ENCODE measurements around the gene B4GALT5.

The B4GALT5 gene

DNA sequence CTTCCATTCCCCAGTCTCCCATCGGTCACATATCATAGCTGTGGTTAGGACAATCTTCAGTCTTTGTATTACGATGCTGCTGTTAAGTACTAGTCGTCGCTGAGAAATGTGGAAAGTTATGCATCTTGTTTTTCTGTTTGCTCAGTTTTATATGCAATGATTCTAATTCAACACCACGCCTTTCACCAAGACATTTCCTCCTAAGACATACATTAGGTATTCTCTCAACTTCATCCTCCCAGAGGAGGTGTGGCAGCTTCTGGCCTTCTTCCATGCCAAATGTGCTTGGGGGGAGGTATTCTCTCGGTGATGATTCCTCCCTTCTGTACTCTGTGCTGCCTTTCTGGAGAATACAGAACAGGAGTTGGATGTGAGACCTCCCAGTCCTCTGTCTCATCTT lies 66.1 kb downstream of the B4GALT5 start:
- Histone ChIP-seq H3K9ac (ENCODE audit: low read length) (no peak overlapping the region), H3K36me3 (replicated peaks; ENCODE audit: low read depth, low read length) (peaks cover 72% of the 10 kb centered on the region), H3K4me1 (ENCODE audit: low read length) (peaks cover 23% of the 10 kb centered on the region), H2AFZ (ENCODE audit: low read depth, low read length) (no peak overlapping the region), H3K4me3 (ENCODE audit: low read length) (no peak overlapping the region), H3K79me2 (ENCODE audit: low read length) (peaks cover 55% of the 10 kb centered on the region), H3K4me2 (ENCODE audit: low read length) (no peak overlapping the region), H3K9me3 (ENCODE audit: insufficient read depth, low read length) (no peaks in the 10 kb centered on the region), H3K27ac (ENCODE audit: low read length) (no peak overlapping the region), H3K27me3 (ENCODE audit: low read depth, low read length) (no peaks in the 10 kb centered on the region), H4K20me1 (ENCODE audit: insufficient read depth, low read length) (peaks cover 54% of the 10 kb centered on the region)
- TF ChIP-seq, protein P1, sequence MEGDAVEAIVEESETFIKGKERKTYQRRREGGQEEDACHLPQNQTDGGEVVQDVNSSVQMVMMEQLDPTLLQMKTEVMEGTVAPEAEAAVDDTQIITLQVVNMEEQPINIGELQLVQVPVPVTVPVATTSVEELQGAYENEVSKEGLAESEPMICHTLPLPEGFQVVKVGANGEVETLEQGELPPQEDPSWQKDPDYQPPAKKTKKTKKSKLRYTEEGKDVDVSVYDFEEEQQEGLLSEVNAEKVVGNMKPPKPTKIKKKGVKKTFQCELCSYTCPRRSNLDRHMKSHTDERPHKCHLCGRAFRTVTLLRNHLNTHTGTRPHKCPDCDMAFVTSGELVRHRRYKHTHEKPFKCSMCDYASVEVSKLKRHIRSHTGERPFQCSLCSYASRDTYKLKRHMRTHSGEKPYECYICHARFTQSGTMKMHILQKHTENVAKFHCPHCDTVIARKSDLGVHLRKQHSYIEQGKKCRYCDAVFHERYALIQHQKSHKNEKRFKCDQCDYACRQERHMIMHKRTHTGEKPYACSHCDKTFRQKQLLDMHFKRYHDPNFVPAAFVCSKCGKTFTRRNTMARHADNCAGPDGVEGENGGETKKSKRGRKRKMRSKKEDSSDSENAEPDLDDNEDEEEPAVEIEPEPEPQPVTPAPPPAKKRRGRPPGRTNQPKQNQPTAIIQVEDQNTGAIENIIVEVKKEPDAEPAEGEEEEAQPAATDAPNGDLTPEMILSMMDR (IDR thresholded peaks at IDR 0.05; ENCODE audit: low read depth, low read length) = no peak
- no peak for TF ChIP-seq EZH2phosphoT487 (IDR thresholded peaks at IDR 0.05; ENCODE audit: low read depth)

DNA sequence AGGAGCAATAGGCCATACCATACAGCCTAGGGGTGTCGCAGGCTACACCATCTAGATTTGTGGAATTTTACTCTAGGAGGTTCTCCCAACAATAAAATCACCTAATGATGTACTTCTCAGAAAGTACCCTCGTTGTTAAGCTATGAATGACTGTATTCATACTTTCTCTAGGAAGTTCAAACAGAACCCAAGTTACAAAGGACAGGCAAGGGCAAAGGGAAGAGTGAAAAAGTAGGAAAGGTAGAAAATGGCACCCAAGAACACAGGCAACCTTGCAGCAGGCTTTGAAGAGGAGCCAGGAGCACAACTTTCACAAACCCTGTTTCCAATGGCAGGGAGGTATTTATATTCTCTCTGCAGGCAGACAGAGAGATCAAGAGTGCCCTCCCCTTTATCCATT lies 67.2 kb downstream of the B4GALT5 start:
- H3K9ac ChIP-seq (ENCODE audit: low read length) = no peak overlapping the region
- H3K4me3 ChIP-seq (ENCODE audit: low read length) = no peak overlapping the region
- H3K27me3 ChIP-seq (ENCODE audit: low read depth, low read length) = no peaks in the 10 kb centered on the region
- no peak overlapping the region for H3K4me2 ChIP-seq (ENCODE audit: low read length)
- H2AFZ ChIP-seq (ENCODE audit: low read depth, low read length) = no peak overlapping the region
- no peak overlapping the region for H3K27ac ChIP-seq (ENCODE audit: low read length)
- no peaks in the 10 kb centered on the region for H3K9me3 ChIP-seq (ENCODE audit: insufficient read depth, low read length)
- H3K36me3 ChIP-seq (replicated peaks; ENCODE audit: low read depth, low read length) = peaks cover 75% of the 10 kb centered on the region
- peaks cover 52% of the 10 kb centered on the region for H4K20me1 ChIP-seq (ENCODE audit: insufficient read depth, low read length)
- peaks cover 49% of the 10 kb centered on the region for H3K79me2 ChIP-seq (ENCODE audit: low read length)
- H3K4me1 ChIP-seq (ENCODE audit: low read length) = peaks cover 23% of the 10 kb centered on the region
- TF ChIP-seq, protein P1 (IDR thresholded peaks at IDR 0.05; ENCODE audit: low read depth, low read length) = no peak
- no peak for TF ChIP-seq EZH2phosphoT487 (IDR thresholded peaks at IDR 0.05; ENCODE audit: low read depth)

DNA sequence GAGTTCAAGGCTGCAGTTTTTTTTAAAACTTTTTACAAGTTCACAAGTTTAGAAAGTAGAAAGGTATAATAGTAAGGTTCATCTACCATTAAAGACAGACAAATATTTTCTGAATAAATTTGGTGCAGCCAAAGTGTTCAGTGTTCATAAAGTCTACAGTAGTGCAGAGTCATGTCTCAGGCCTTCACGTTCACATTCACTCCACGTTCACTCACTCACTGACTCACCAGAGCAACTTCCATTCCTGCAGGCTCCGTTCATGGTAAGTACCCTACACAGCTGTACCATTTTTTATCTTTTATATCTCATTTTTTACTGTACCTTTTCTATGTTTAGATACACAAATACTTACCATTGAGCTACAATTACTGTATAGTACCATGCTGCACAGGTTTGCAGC lies 67.6 kb downstream of the B4GALT5 start:
- H3K36me3 ChIP-seq (replicated peaks; ENCODE audit: low read depth, low read length) = peaks cover 79% of the 10 kb centered on the region
- no peak overlapping the region for H3K9ac ChIP-seq (ENCODE audit: low read length)
- no peak overlapping the region for H2AFZ ChIP-seq (ENCODE audit: low read depth, low read length)
- H3K4me2 ChIP-seq (ENCODE audit: low read length) = no peak overlapping the region
- H4K20me1 ChIP-seq (ENCODE audit: insufficient read depth, low read length) = peaks cover 52% of the 10 kb centered on the region
- peaks cover 23% of the 10 kb centered on the region for H3K4me1 ChIP-seq (ENCODE audit: low read length)
- peaks cover 47% of the 10 kb centered on the region for H3K79me2 ChIP-seq (ENCODE audit: low read length)
- H3K4me3 ChIP-seq (ENCODE audit: low read length) = no peak overlapping the region
- H3K27ac ChIP-seq (ENCODE audit: low read length) = no peak overlapping the region
- no peaks in the 10 kb centered on the region for H3K27me3 ChIP-seq (ENCODE audit: low read depth, low read length)
- TF ChIP-seq, protein P1 (IDR thresholded peaks at IDR 0.05; ENCODE audit: low read depth, low read length) = no peak
- TF ChIP-seq EZH2phosphoT487 (IDR thresholded peaks at IDR 0.05; ENCODE audit: low read depth) = no peak
- no peaks in the 10 kb centered on the region for H3K9me3 ChIP-seq (ENCODE audit: insufficient read depth, low read length)

DNA sequence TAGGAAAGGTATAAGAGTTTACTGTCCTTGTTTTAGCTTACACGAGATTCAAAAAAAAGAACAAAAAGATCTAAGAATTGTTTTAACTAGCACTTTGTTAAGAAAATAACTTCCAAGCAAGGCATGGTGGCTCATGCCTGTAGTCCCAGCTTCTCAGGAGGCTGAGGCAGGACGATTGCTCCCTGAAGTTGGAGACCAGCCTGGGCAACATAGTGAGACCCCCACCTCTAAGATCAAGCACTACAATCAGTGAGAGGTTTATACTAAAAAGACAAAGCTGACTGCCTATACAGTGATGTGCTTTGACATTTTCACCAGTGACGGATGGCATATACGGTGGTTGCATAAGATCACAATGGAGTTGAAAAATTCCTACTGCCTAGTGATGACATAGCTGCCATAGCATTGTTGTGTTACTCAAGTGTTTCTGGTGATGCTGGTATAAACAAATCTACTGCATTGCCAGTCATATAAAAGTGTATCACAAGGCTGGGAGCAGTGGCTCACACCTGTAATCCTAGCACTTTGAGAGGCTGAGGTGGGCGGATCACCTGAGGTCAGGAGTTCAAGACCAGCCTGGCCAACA lies 68.6 kb downstream of the B4GALT5 start:
- H4K20me1 ChIP-seq (ENCODE audit: insufficient read depth, low read length) = peaks cover 47% of the 10 kb centered on the region
- H3K4me2 ChIP-seq (ENCODE audit: low read length) = no peak overlapping the region
- H3K9ac ChIP-seq (ENCODE audit: low read length) = no peak overlapping the region
- H2AFZ ChIP-seq (ENCODE audit: low read depth, low read length) = no peak overlapping the region
- TF ChIP-seq EZH2phosphoT487 (IDR thresholded peaks at IDR 0.05; ENCODE audit: low read depth) = no peak
- TF ChIP-seq, protein P1 (IDR thresholded peaks at IDR 0.05; ENCODE audit: low read depth, low read length) = no peak
- no peak overlapping the region for H3K4me3 ChIP-seq (ENCODE audit: low read length)
- H3K27ac ChIP-seq (ENCODE audit: low read length) = no peak overlapping the region
- no peaks in the 10 kb centered on the region for H3K9me3 ChIP-seq (ENCODE audit: insufficient read depth, low read length)
- H3K36me3 ChIP-seq (replicated peaks; ENCODE audit: low read depth, low read length) = peaks cover 82% of the 10 kb centered on the region
- H3K79me2 ChIP-seq (ENCODE audit: low read length) = peaks cover 40% of the 10 kb centered on the region
- H3K4me1 ChIP-seq (ENCODE audit: low read length) = peaks cover 23% of the 10 kb centered on the region
- H3K27me3 ChIP-seq (ENCODE audit: low read depth, low read length) = no peaks in the 10 kb centered on the region

All from OCI-LY3 (cell line).